MCF 10A (cell line): ENCODE data around the gene NKD1. TPM values are rescaled to one million over a fixed set of nuclear protein-coding genes. Genes with fewer than 3 reads are reported as not detected.

Experiments used
- BruUV-seq: library from RNA; stranded (reverse); fragments of 400-500 nt; replicated peaks from 2 replicates; lab custom pipeline; 2021; lab: Mats Ljungman, UMichigan
- CTCF ChIA-PET: fragments of 300-600 bp; sonication (Branson Sonifier 250); formaldehyde crosslinking; extraction: SDS; loops from one replicate; lab custom pipeline; 2021; ENCODE audit warnings: antibody characterized with exemption, inconsistent platforms; lab: Yijun Ruan, JAX
- POLR2A ChIA-PET: fragments of 300-600, 350-650 bp; sonication (Branson Sonifier 250); formaldehyde crosslinking; extraction: SDS; loops from one replicate; lab custom pipeline; 2020; ENCODE audit warnings: antibody characterized with exemption, inconsistent platforms; lab: Yijun Ruan, JAX
- DNase-seq: peaks from one replicate; pipeline ENCODE4 v3.0.0-alpha.2; 2018; ENCODE audit not compliant: unreplicated experiment
- H3K27ac Mint-ChIP-seq: one replicate; pipeline ENCODE4 v1.8.0; 2022; ENCODE audit warnings: mild to moderate bottlenecking, low read depth, mixed read lengths; ENCODE audit not compliant: unreplicated experiment
- H3K27me3 Mint-ChIP-seq: one replicate; pipeline ENCODE4 v1.8.0; 2022; ENCODE audit warnings: mixed read lengths; ENCODE audit not compliant: insufficient read depth, unreplicated experiment
- H3K36me3 Mint-ChIP-seq: one replicate; pipeline ENCODE4 v1.8.0; 2022; ENCODE audit warnings: mild to moderate bottlenecking, moderate library complexity, mixed read lengths; ENCODE audit not compliant: insufficient read depth, unreplicated experiment
- H3K4me1 Mint-ChIP-seq: one replicate; pipeline ENCODE4 v1.8.0; 2022; ENCODE audit warnings: mixed read lengths; ENCODE audit not compliant: insufficient read depth, unreplicated experiment
- H3K4me3 Mint-ChIP-seq: one replicate; pipeline ENCODE4 v1.8.0; 2022; ENCODE audit warnings: mild to moderate bottlenecking, moderate library complexity, mixed read lengths; ENCODE audit not compliant: unreplicated experiment
- H3K9me3 Mint-ChIP-seq: one replicate; pipeline ENCODE4 v1.8.0; 2022; ENCODE audit warnings: mixed read lengths; ENCODE audit not compliant: unreplicated experiment
- CTCF ChIP-seq: fragments of 200-600 bp; IDR thresholded peaks from one replicate; pipeline ENCODE4 v1.8.0; 2022; ENCODE audit warnings: antibody characterized with exemption, mild to moderate bottlenecking; ENCODE audit not compliant: unreplicated experiment
- intact Hi-C: fragments of 100-400 bp; cut with micrococcal nuclease; formaldehyde crosslinking; loops from 2 replicates; pipeline ENCODE4 v1.14.1; 2022
- total RNA-seq: library from RNA; stranded (reverse); gene quantifications from 2 replicates; pipeline ENCODE4 v1.2.3, GENCODE V29; 2022

Gene NKD1
- total RNA-seq, 1 experiment from 2014 or later: 0.07 TPM

- no peaks in the 10 kb centered on the region for H3K4me1 Mint-ChIP-seq
- intact Hi-C loops: no loop called here
- POLR2A ChIA-PET: interaction anchor here (1.2 kb wide), 1 partner anchor 13 kb away, joined by 3 read pairs; no protein-coding TSS in a partner anchor
Observed at GRCh38 chr16:50517450-50518252, 30.5 kb upstream of the NKD1 start.

GRCh38 chr16:50519001-50519400 is 29.2 kb upstream of the NKD1 start:
- intact Hi-C loops: no loop called here
- H3K36me3 Mint-ChIP-seq: no peaks in the 10 kb centered on the region
- no peak for DNase-seq
- no peaks in the 10 kb centered on the region for H3K27me3 Mint-ChIP-seq
- POLR2A ChIA-PET: interaction anchor here (1.2 kb wide), 1 partner anchor 12 kb away, joined by 3 read pairs; no protein-coding TSS in a partner anchor
- TF ChIP-seq CTCF: no peak
- H3K4me3 Mint-ChIP-seq: no peak overlapping the region
- CTCF ChIA-PET: no interaction called here
- peaks cover 23% of the 10 kb centered on the region for H3K9me3 Mint-ChIP-seq
- no TSS peak for BruUV-seq
- no peaks in the 10 kb centered on the region for H3K4me1 Mint-ChIP-seq
- no peak overlapping the region for H3K27ac Mint-ChIP-seq

More at GRCh38 chr16:50517450-50518252, 30.5 kb upstream of the NKD1 start:
- Mint-ChIP-seq H3K27ac (no peak overlapping the region), H3K27me3 (no peaks in the 10 kb centered on the region), H3K36me3 (no peaks in the 10 kb centered on the region), H3K4me3 (no peak overlapping the region), H3K9me3 (peaks cover 23% of the 10 kb centered on the region)
- DNase-seq: no peak
- TF ChIP-seq CTCF: no peak
- CTCF ChIA-PET: interaction anchor here (1.2 kb wide), 1 partner anchor 17 kb away, joined by 4 read pairs; no protein-coding TSS in a partner anchor
- BruUV-seq: no TSS peak

- ChIA-PET CTCF (no interaction called here), POLR2A (no interaction called here)
- no peaks in the 10 kb centered on the region for H3K36me3 Mint-ChIP-seq
- no peaks in the 10 kb centered on the region for H3K27me3 Mint-ChIP-seq
- TF ChIP-seq CTCF: no peak
- DNase-seq: no peak
- H3K9me3 Mint-ChIP-seq: peaks cover 23% of the 10 kb centered on the region
- H3K27ac Mint-ChIP-seq: no peak overlapping the region
- no peaks in the 10 kb centered on the region for H3K4me1 Mint-ChIP-seq
- no TSS peak for BruUV-seq
- intact Hi-C loops: no loop called here
- no peak overlapping the region for H3K4me3 Mint-ChIP-seq
Observed at GRCh38 chr16:50519602-50520001, 28.6 kb upstream of the NKD1 start.

GRCh38 chr16:50520451-50521245 is 27.5 kb upstream of the NKD1 start:
- Mint-ChIP-seq H3K4me3 (no peak overlapping the region), H3K36me3 (no peaks in the 10 kb centered on the region), H3K9me3 (peaks cover 16% of the 10 kb centered on the region), H3K4me1 (no peaks in the 10 kb centered on the region), H3K27me3 (no peaks in the 10 kb centered on the region), H3K27ac (no peak overlapping the region)
- DNase-seq: no peak
- no TSS peak for BruUV-seq
- CTCF ChIA-PET: no interaction called here
- intact Hi-C loops: no loop called here
- TF ChIP-seq CTCF: no peak
- POLR2A ChIA-PET: no interaction called here
